Nephron progenitor cell (in vitro differentiated cells): ENCODE data around the gene KCNJ13.
A peak's percentile ranks its signal among the peaks of the same experiment; 100 is the strongest.

Experiments
- DNase-seq: peaks from one replicate; pipeline ENCODE4 v3.0.0; 2021
- H3K27ac Mint-ChIP-seq: 2 replicates; pipeline ENCODE4 v1.8.0; 2021; ENCODE audit warnings: mild to moderate bottlenecking, moderate library complexity, mixed read lengths
- H3K27me3 Mint-ChIP-seq: 2 replicates; pipeline ENCODE4 v1.8.0; 2021; ENCODE audit warnings: mild to moderate bottlenecking, low read depth, mixed read lengths; ENCODE audit not compliant: poor library complexity
- H3K36me3 Mint-ChIP-seq: 2 replicates; pipeline ENCODE4 v1.8.0; 2021; ENCODE audit warnings: low read depth, mixed read lengths
- H3K4me1 Mint-ChIP-seq: 2 replicates; pipeline ENCODE4 v1.8.0; 2021; ENCODE audit warnings: mixed read lengths
- H3K4me3 Mint-ChIP-seq: 2 replicates; pipeline ENCODE4 v1.8.0; 2021; ENCODE audit warnings: mild to moderate bottlenecking, moderate library complexity, mixed read lengths
- H3K9me3 Mint-ChIP-seq: 2 replicates; pipeline ENCODE4 v1.8.0; 2021; ENCODE audit warnings: mild to moderate bottlenecking, moderate library complexity, mixed read lengths
- TF ChIP-seq, protein P1 (sequence below): fragments of 200-600 bp; sonication (generic); IDR thresholded peaks from 2 replicates; pipeline ENCODE4 v1.5.0; 2021; ENCODE audit warnings: antibody characterized with exemption

Gene KCNJ13

DNA sequence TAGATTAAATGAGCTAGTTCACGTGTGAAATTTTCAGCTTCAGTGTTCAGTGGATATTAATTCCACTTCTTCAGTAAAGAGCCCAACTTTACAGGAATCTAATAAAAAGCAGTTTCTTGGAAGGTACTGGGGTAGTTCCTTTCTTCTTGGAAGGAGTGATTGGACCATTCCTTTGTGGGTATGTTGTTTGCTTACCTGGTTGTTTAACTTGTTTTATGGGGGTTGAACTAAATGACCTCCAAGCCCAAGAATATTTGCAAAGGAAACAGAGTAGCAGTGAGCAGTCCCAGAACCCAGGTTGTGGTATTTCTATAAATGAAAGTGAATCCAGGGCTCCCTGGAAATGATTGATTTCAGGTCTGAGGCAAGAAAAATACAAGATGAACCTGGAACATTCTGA, 31.4 kb downstream of the KCNJ13 start:
- H3K4me3 Mint-ChIP-seq = no peak overlapping the region
- peaks cover 7% of the 10 kb centered on the region for H3K4me1 Mint-ChIP-seq
- peaks cover 23% of the 10 kb centered on the region for H3K36me3 Mint-ChIP-seq
- H3K27ac Mint-ChIP-seq = no peak overlapping the region
- H3K27me3 Mint-ChIP-seq = no peaks in the 10 kb centered on the region
- H3K9me3 Mint-ChIP-seq = no peaks in the 10 kb centered on the region
- TF ChIP-seq, protein P1, sequence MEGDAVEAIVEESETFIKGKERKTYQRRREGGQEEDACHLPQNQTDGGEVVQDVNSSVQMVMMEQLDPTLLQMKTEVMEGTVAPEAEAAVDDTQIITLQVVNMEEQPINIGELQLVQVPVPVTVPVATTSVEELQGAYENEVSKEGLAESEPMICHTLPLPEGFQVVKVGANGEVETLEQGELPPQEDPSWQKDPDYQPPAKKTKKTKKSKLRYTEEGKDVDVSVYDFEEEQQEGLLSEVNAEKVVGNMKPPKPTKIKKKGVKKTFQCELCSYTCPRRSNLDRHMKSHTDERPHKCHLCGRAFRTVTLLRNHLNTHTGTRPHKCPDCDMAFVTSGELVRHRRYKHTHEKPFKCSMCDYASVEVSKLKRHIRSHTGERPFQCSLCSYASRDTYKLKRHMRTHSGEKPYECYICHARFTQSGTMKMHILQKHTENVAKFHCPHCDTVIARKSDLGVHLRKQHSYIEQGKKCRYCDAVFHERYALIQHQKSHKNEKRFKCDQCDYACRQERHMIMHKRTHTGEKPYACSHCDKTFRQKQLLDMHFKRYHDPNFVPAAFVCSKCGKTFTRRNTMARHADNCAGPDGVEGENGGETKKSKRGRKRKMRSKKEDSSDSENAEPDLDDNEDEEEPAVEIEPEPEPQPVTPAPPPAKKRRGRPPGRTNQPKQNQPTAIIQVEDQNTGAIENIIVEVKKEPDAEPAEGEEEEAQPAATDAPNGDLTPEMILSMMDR = no peak
- DNase-seq = no peak

DNA sequence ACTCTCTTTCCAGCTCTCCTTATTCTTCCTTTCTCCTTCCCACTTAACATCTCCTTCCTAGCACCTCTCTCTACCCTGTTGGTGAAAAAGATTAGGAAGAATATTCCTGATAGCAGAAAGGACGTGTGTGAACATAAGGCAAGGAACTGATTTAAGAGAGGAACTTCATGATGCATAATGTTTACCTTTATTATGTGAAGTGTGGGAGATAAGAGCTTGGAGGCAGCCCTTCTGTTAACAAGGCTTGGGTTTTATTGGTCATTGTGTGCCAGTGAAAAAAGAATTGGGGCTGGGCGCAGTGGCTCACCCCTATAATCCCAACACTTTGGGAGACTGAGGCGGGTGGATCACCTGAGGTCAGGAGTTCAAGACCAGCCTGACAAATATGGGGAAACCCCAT, 34.4 kb downstream of the KCNJ13 start:
- Mint-ChIP-seq H3K9me3 (no peaks in the 10 kb centered on the region), H3K27ac (no peak overlapping the region), H3K4me3 (no peak overlapping the region), H3K27me3 (no peaks in the 10 kb centered on the region), H3K36me3 (peaks cover 13% of the 10 kb centered on the region), H3K4me1 (no peaks in the 10 kb centered on the region)
- DNase-seq = no peak
- TF ChIP-seq, protein P1 = no peak

DNA sequence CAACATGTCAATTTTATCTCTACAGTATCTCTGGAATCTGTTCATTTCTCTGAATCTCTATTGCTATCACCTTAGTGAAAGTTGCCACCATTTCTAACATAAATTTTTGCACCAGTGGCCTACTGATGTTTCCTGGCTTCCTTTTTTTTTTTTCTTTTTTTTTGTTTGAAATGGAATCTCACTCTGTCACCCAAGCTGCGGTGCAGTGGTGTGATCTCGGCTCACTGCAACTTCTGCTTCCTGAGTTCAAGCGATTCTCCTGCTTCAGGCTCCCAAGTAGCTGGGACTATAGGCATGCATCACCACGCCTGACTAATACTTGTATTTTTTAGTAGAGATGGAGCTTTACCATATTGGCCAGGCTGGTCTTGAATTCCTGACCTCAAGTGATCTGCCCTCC, 35.1 kb downstream of the KCNJ13 start:
- H3K27ac Mint-ChIP-seq = peak overlapping the region; percentile 68
- TF ChIP-seq, protein P1 = no peak
- no peaks in the 10 kb centered on the region for H3K4me1 Mint-ChIP-seq
- H3K4me3 Mint-ChIP-seq = no peak overlapping the region
- no peaks in the 10 kb centered on the region for H3K9me3 Mint-ChIP-seq
- DNase-seq = no peak
- H3K27me3 Mint-ChIP-seq = no peaks in the 10 kb centered on the region
- H3K36me3 Mint-ChIP-seq = peaks cover 13% of the 10 kb centered on the region

DNA sequence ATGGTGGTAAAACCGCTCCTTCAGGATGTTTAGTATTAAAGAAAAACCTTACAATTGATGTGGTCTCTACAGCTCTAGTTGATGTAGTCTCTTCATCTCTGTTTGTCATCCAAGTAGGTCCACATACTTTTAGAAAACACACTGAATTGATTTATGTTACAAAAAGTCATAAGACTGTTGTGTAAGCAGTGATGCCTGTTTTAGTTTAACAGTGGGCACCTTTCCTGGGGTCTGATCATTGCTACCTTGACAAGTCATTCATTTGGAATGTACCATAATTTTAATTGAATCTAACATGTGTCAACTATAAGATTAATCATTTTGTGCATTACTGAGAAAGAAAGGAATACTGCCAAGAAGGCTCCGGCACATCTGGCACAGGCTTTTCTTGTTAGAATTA, 44.9 kb downstream of the KCNJ13 start:
- H3K36me3 Mint-ChIP-seq = peaks cover 62% of the 10 kb centered on the region
- H3K4me1 Mint-ChIP-seq = no peaks in the 10 kb centered on the region
- no peak overlapping the region for H3K4me3 Mint-ChIP-seq
- peaks cover 2% of the 10 kb centered on the region for H3K27me3 Mint-ChIP-seq
- no peaks in the 10 kb centered on the region for H3K9me3 Mint-ChIP-seq
- no peak for DNase-seq
- peak overlapping the region; percentile 74 for H3K27ac Mint-ChIP-seq
- TF ChIP-seq, protein P1 = no peak

DNA sequence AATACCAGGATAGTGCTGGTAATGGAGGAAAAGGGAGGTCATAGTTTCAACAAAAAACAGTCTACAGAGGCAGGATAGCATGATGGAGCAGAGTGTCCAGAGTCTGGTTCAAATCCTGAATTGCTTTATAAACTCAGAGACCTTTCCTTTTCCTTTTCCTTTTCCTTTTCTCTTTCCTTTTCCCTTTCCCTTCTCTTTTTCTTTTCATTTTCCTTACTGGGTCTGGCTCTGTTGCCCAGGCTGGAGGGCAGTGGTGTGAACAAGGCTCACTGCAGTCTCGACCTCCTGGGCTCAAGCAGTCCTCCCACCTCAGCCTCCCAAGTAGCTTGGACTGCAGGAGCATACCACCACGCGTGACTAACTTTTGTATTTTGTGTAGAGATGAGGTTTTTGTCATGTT, 47.6 kb downstream of the KCNJ13 start:
- no peaks in the 10 kb centered on the region for H3K4me1 Mint-ChIP-seq
- peaks cover 2% of the 10 kb centered on the region for H3K27me3 Mint-ChIP-seq
- no peak overlapping the region for H3K27ac Mint-ChIP-seq
- H3K36me3 Mint-ChIP-seq = peaks cover 67% of the 10 kb centered on the region
- no peaks in the 10 kb centered on the region for H3K9me3 Mint-ChIP-seq
- TF ChIP-seq, protein P1 = no peak
- DNase-seq = no peak
- H3K4me3 Mint-ChIP-seq = no peak overlapping the region

DNA sequence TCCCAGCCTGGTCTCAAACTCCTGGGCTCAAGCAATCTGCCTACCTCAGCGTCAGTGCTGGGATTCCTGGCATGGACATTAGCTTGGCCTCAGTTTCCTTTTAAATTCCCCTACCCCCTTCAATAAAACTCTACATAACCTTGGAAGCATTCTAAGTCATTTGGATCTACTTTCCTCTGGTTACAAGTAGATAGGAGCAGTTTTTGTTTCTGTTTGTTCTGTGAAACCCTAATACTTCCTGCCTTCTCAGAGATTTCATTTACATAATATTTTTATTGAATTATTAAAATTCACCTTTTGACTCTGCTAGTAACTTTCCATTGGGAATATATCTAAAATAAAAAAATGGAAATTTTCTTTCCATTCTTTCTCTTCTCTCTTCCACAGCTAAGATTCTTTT, 53.3 kb downstream of the KCNJ13 start:
- H3K9me3 Mint-ChIP-seq = peaks cover 7% of the 10 kb centered on the region
- no peak overlapping the region for H3K4me3 Mint-ChIP-seq
- no peak for DNase-seq
- TF ChIP-seq, protein P1 = no peak
- peaks cover 66% of the 10 kb centered on the region for H3K36me3 Mint-ChIP-seq
- no peaks in the 10 kb centered on the region for H3K27me3 Mint-ChIP-seq
- H3K27ac Mint-ChIP-seq = no peak overlapping the region
- no peaks in the 10 kb centered on the region for H3K4me1 Mint-ChIP-seq
